Subcutaneous adipose tissue (tissue), 4 donors: Measurements from ENCODE around the gene SRPRB. TPM values are rescaled to one million over a fixed set of nuclear protein-coding genes. Genes with fewer than 3 reads are reported as not detected.

Source experiments
- CTCF ChIP-seq: fragments of 450-650 bp; IDR thresholded peaks from one replicate; pipeline ENCODE4 v1.5.1; 2016; ENCODE audit warnings: low read depth, mild to moderate bottlenecking, control low read depth, antibody characterized with exemption, moderate library complexity
- total RNA-seq, 4 donors: library from RNA; depleted of rRNA; stranded (reverse); fragments of >200 nt; gene quantifications; one replicate each; pipeline ENCODE4 v1.1.0, GENCODE V29; 2016

Gene SRPRB
- total RNA-seq, 4 donors from 2014 or later: 13.7 to 26.9 (median 23.8) TPM

- TF ChIP-seq CTCF: no peak
These were observed 23.2 kb upstream of the SRPRB start for GRCh38 chr3:133782454-133782853.

- TF ChIP-seq CTCF: no peak
These were observed 21.9 kb upstream of the SRPRB start for GRCh38 chr3:133783762-133784161.

- TF ChIP-seq CTCF: no peak
These were observed 17.6 kb upstream of the SRPRB start for GRCh38 chr3:133788024-133788423.

- no peak for TF ChIP-seq CTCF
These were observed 13.3 kb upstream of the SRPRB start for GRCh38 chr3:133792171-133792763.

GRCh38 chr3:133797396-133798105 is 8.1 kb upstream of the SRPRB start:
- TF ChIP-seq CTCF: no peak

GRCh38 chr3:133799794-133800585 is 5.6 kb upstream of the SRPRB start:
- TF ChIP-seq CTCF: no peak

- TF ChIP-seq CTCF: no peak
These were observed 2.1 kb upstream of the SRPRB start for GRCh38 chr3:133803469-133803868.
